BLaER1 treated with 17β-estradiol and CSF1 and Interleukin-3, amounts not matched to agents 10 nM and 100 nM (cell line): ENCODE results near the gene ZPBP2.

ENCODE experiments used
- H3K27ac ChIP-seq, 11 experiments: shearing (Covaris generic); formaldehyde crosslinking; 2 replicates each; pipeline ENCODE4 v1.8.1; 2022
- H3K27me3 ChIP-seq, 11 experiments: shearing (Covaris generic); formaldehyde crosslinking; 2 replicates each; pipeline ENCODE4 v1.8.1; 2022
- H3K36me3 ChIP-seq, 11 experiments: shearing (Covaris generic); formaldehyde crosslinking; 2 replicates each; pipeline ENCODE4 v1.8.1; 2022
- H3K4me1 ChIP-seq, 10 experiments: shearing (Covaris generic); formaldehyde crosslinking; 2 replicates each; pipeline ENCODE4 v1.8.1; 2022
- H3K4me2 ChIP-seq, 11 experiments: shearing (Covaris generic); formaldehyde crosslinking; 2 replicates each; pipeline ENCODE4 v1.8.1; 2022
- H3K4me3 ChIP-seq, 10 experiments: shearing (Covaris generic); formaldehyde crosslinking; 2 replicates each; pipeline ENCODE4 v1.8.1; 2022
- H3K9ac ChIP-seq, 11 experiments: shearing (Covaris generic); formaldehyde crosslinking; 2 replicates each; pipeline ENCODE4 v1.8.1; 2022
- H3K9me3 ChIP-seq, 11 experiments: shearing (Covaris generic); formaldehyde crosslinking; replicated peaks in 1 of 11; 2 replicates each; pipeline ENCODE4 v1.8.1; 2022
- H4K20me1 ChIP-seq, 11 experiments: shearing (Covaris generic); formaldehyde crosslinking; 2 replicates each; pipeline ENCODE4 v1.8.1; 2022
- Cebpa-rat ChIP-seq, 11 experiments: shearing (Covaris generic); IDR thresholded peaks; 2 replicates each; pipeline ENCODE4 v1.8.1; 2022

ZPBP2 gene

DNA sequence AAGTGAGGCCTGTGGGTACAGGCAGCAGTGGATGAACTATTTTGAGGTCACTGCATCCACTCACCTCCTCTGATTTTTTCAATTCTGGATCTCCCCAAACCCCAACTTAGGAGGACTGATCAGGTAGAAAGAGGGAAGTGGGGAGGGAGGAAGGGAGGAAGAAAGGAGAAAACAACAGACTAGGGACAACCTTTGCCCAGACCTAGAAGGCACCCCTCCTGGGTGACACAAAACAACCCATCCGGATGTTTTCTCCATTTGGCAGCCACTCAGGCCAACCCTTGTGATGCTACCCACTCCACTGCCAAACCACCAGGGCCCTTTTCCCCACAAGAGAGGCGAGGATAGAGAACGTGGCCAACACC, 56.7 kb downstream of the ZPBP2 start:
- Histone ChIP-seq H3K4me2 (peak overlapping the region; percentile 96 to 100 (median 98)), H3K36me3 (peaks cover 22 to 33% (median 27%) of the 10 kb centered on the region in 11 experiments), H3K4me3 (no peak overlapping the region), H3K4me1 (peaks cover 90 to 92% (median 92%) of the 10 kb centered on the region in 10 experiments), H4K20me1 (peaks cover 11 to 45% (median 32%) of the 10 kb centered on the region in 11 experiments; a peak in 18 of 22 replicates), H3K9me3 (no peaks in the 10 kb centered on the region), H3K9ac (peak overlapping the region in 8 of 11 experiments; percentile 0 to 91 (median 85); a peak in 8 of 22 replicates), H3K27ac (peak overlapping the region in 3 of 11 experiments; percentile 31 to 82 (median 80); a peak in 4 of 22 replicates), H3K27me3 (no peaks in the 10 kb centered on the region)
- TF ChIP-seq Cebpa-rat (IDR thresholded peaks at IDR 0.05), result no peak

DNA sequence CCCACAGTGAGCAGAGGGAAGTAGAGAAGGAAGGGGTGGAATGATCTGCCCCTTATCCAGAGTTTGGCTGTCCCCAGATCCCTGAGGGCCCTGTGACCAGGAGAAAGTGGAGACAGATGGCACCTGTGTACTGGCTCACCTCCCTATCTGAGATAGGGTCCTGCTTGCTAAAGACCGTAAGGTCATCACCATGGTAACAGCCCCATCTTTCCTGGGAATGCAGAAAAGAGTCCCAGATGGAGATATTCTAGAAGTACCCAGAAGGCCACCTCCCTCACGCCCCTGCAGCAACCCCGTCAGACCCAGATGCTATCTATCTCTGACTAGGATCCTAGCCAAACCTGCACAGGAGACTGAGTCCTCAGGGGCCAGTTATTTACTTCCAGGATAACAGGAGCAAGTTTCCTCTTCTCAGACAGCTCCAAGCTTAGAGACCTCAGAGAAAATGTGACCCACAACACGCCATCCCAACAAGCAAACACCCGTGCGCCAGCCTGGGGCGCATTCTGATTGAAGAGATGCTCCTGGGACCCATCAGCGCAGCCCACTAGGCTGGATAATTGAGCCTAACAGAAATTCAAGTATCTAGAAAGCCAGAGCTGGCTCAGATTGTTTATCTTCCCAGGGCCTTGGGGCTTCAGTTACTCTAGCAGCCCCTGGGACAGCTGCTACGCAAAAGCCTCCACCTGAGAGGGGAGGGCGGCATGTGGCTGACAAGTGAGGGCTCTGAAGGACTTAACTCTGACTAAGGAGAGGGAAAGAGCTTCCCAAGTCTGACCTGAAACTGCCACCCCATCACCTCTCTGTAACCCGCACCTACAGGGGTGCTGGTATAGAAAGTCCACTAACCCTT, 57.5 kb downstream of the ZPBP2 start:
- Histone ChIP-seq H4K20me1 (peaks cover 11 to 45% (median 32%) of the 10 kb centered on the region in 11 experiments; a peak in 18 of 22 replicates), H3K9ac (peak overlapping the region; percentile 80 to 91 (median 84)), H3K9me3 (no peaks in the 10 kb centered on the region), H3K4me3 (peak overlapping the region; percentile 65 to 90 (median 81); a peak in 18 of 20 replicates), H3K4me1 (peaks cover 89 to 93% (median 92%) of the 10 kb centered on the region in 10 experiments), H3K36me3 (peaks cover 22 to 29% (median 27%) of the 10 kb centered on the region in 11 experiments), H3K27ac (peak overlapping the region in 9 of 11 experiments; percentile 66 to 82 (median 78); a peak in 16 of 22 replicates), H3K27me3 (no peaks in the 10 kb centered on the region), H3K4me2 (peak overlapping the region; percentile 96 to 100 (median 98))
- no peak for TF ChIP-seq Cebpa-rat (IDR thresholded peaks at IDR 0.05)

DNA sequence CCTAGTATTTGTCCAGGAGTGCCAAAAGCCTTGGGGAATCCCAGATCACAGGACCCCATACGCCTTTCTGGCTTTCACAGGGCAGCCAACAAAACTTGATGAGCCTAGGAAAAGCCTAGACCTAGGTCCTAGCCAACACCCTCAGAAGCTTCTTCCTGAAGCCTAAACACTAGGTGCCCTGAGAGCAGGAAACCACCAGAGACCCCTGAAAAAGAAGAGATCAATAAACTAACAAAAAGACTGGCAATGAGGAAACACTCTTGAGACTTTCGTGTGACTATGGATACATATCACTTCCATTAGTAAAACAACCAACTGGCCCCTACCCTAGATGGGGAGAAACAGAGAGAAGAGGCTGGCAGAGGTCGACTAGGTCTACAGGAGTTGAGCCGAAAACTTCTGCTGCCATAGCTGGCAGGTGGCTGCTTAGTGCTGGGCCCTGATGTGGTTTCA, 58.2 kb downstream of the ZPBP2 start:
- H3K36me3 ChIP-seq, result peaks cover 22 to 29% (median 27%) of the 10 kb centered on the region in 11 experiments
- H3K4me2 ChIP-seq, result peak overlapping the region; percentile 96 to 100 (median 98)
- no peaks in the 10 kb centered on the region for H3K9me3 ChIP-seq
- peaks cover 83 to 91% (median 88%) of the 10 kb centered on the region in 10 experiments for H3K4me1 ChIP-seq
- H3K9ac ChIP-seq, result peak overlapping the region; percentile 80 to 91 (median 84)
- peak overlapping the region in 10 of 11 experiments; percentile 65 to 82 (median 76); a peak in 19 of 22 replicates for H3K27ac ChIP-seq
- TF ChIP-seq Cebpa-rat (IDR thresholded peaks at IDR 0.05), result no peak
- no peaks in the 10 kb centered on the region for H3K27me3 ChIP-seq
- peak overlapping the region; percentile 65 to 90 (median 81) for H3K4me3 ChIP-seq
- H4K20me1 ChIP-seq, result peaks cover 11 to 45% (median 32%) of the 10 kb centered on the region in 11 experiments; a peak in 18 of 22 replicates

DNA sequence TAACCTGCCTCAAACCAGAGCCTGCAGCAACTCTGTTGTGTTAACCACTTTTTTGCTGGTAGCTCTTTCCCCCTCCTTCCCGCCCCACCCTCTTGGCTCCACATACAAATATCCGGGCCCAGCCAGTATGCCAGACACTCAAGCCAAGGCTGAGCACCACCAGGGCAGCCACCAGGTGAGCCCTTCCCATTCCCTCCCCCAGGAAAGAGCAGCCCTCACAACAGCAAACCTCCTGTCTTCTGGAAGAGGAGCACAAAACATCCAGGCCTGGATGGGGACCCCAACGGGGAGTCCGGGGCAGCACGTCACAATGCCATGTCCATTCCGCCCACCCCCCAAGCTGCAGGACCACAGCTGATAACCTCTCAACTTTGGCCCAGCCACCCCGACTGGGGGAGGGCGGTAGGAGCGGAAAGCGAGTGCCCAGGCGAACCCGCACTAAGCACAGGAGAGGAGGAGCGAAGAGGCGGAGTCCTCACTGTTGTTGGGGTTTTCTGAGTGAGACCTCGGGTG, 58.6 kb downstream of the ZPBP2 start:
- Histone ChIP-seq H3K9ac (peak overlapping the region; percentile 80 to 91 (median 84)), H3K9me3 (no peaks in the 10 kb centered on the region), H3K27me3 (no peaks in the 10 kb centered on the region), H3K4me2 (peak overlapping the region; percentile 96 to 100 (median 98)), H4K20me1 (peaks cover 11 to 45% (median 32%) of the 10 kb centered on the region in 11 experiments; a peak in 18 of 22 replicates), H3K27ac (peak overlapping the region; percentile 2 to 82 (median 73); a peak in 21 of 22 replicates), H3K4me3 (peak overlapping the region; percentile 65 to 90 (median 81)), H3K36me3 (peaks cover 22 to 28% (median 25%) of the 10 kb centered on the region in 11 experiments), H3K4me1 (peaks cover 78 to 86% (median 83%) of the 10 kb centered on the region in 10 experiments)
- no peak; a peak in 1 of 22 replicates for TF ChIP-seq Cebpa-rat (IDR thresholded peaks at IDR 0.05)
